ENCODE results near the gene ZNF266.

Gene ZNF266

DNA sequence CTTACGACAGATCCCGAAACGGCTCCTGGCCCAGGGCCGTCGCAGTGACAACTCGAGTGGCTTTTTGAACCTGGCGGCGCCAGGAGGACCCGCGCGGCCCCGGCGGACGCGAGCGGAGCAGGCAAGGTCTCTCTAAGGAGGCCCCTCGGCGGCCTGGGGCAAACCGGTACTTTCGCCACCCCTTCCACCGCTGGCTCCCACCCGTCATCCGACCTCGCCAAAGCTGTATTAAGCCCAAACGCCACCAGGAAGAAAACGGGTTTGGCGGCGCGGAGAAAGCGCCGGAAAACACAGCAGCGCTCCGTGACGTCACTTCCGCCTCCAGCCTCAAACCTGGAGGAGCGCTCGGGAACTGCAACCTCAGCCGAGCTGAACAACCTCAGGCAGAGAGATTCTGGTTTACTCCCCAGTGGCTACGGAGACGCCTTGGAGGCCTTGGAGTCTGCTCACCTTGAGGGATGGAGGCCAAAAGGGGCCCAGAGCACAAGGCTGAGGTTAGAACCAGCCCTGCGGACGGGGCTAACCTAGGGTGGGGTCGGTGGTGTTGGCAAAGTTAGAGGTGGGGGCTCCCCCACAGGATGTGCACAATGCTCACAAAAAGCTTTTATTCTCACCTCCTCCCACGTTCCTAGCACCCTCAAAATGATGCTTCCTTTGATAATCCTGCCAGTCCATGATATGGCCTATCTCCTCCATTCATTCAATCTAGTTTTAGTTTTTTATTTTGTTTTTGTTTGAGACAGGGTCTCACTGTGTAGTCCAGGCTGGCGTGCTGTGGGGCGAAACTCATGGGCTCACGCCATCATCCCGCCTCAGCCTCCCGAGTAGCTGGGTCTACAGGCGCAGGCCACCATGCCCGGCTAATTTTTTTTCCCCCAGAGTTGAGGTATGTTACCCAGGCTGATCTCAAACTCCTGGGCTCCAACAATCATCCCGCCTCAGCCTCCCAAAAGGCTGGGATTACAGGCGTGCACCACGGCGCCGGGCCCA is at the start of gene ZNF266:
ZNF266 (minus strand) TSS at position 295 of the 990 bp plus-strand sequence. CDS start 15,484 bp downstream, outside the sequence.
- DNase-seq = peak; percentile 66

DNA sequence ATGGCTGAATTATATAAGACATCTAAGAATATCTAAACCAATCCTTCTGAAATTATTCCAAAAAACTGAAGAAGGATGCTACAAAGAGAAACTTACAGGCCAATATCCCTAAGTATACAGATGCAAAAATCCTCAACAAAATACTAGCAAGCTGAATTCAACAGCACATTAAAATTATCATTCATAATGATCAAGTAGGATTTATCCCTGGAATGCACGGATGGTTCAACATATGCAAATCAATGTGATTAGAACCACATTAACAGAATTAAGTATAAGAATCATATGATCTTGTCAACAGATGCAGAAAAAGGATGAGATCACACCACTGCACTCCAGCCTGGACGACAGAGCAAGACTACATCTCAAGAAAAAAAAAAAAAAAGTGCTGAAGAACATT is 49.8 kb upstream of the ZNF266 start:
- DNase-seq = no peak

GRCh38 chr19:9474975-9475374 is 39.6 kb upstream of the ZNF266 start:
- DNase-seq = no peak

DNA sequence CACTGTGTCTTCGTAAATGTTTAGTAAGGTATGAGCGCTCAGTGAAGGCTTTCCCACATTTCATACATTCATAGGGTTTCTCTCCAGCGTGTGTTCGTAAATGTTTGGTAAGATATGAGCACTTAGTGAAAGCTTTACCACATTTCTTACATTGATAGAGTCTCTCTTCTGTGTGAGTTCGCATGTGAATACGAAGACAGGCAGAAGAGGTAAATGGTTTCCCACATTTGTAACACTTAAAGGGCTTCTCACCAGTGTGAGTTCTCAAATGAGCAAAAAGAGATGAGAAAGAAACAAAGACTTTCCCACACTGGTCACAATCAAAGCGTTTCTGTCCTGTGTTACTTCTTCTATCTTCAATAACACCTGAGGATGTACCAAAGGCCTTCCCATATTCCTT is 31.8 kb upstream of the ZNF266 start:
- no peak for DNase-seq

- DNase-seq = no peak
Observed at GRCh38 chr19:9461938-9462337, 26.6 kb upstream of the ZNF266 start.

- DNase-seq = no peak
Observed at GRCh38 chr19:9456018-9456689, 20.8 kb upstream of the ZNF266 start.

- DNase-seq = no peak
Observed at GRCh38 chr19:9453953-9454352, 18.6 kb upstream of the ZNF266 start.

DNA sequence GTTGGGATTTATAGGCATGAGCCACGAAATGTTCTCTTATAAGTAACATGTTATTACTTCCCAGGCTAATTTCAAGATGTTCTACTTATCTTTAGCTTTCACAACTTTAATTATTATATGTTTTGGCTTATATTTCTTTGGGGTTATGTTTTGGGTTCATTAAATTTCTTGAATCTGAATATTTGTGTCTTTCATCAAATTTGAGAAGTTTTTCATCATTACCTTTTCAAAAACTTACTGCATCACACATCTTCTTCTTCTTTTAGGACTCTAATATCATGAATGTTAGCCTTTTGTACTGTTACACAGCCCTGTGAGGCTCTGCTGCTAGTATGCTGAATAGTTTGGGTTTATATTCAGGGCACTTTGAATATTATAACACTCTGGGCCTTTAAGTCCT is 9.7 kb upstream of the ZNF266 start:
- DNase-seq = no peak

- no peak for DNase-seq
Observed at GRCh38 chr19:9436358-9436757, 985 bp upstream of the ZNF266 start.

DNA sequence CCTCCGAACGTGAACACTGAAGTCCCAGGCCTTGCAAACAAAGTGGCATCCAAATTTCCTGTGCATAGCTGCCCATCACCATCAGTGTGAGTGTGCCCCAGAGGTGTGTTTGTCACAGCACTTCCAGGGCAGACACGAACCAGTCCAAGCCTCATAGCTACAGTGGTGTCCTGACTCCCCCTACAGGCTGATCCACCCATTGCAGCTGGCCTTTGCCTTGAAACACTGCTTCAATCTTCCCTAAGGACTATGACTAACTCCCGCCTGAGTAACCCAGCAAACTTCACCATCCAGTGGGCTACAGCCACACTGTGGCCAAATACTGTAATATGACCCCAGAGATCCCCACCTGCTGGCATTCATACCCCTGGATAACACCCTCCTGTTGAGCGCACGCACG is 3.9 kb downstream of the ZNF266 start:
- DNase-seq = peak; percentile 18

DNA sequence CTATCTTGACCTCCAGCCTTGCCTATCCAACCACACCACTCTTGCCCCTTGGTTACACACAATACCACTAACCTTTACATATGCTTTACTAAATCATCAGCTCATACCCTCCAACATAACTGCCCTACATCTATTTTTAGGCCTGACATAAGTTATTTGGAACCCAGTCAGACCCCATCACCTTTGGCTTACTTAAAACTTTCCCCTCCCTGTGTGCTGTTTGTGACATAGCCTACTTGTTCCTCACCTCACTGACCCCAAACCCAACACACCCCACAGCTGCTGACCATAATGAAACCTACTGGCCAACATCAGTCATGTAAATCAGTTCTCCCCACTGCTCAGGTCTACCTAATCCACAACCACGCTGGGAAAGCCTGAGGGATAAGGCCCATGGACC is 4.9 kb downstream of the ZNF266 start:
- no peak for DNase-seq

- no peak for DNase-seq
Observed at GRCh38 chr19:9427941-9428340, 7.4 kb downstream of the ZNF266 start.

DNA sequence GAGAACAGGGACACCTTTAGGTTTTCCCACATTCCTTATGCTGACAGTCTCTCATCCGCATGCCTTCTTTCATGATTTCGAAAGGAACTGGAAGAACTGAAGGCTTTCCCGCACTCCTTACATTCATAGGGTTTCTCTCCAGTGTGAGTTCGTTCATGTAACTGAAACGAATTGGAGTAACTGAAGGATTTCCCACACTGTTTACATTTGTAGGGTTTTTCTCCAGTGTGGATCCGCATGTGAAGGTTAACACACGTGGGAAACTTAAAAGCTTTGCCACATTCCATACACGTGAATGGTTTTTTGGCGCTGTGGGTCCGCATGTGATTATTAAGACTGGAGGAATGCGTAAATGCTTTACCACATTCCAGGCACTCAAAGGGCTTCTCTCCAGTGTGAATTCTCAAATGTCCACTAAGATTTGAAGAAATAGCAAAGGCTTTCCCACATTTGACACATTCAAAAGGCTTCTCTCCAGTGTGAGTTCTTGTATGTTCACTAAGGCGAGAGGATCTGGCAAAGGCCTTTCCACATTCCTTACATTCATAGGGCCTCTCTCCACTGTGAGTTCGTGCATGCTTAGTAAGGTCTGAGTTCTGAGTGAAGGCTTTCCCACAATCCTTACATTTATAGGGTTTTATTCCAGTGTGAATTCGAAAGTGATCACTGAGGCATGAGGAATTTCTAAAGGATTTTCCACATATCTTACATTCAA is 22.0 kb downstream of the ZNF266 start:
- no peak for DNase-seq

- DNase-seq = no peak
Observed at GRCh38 chr19:9407827-9408226, 27.5 kb downstream of the ZNF266 start.

DNA sequence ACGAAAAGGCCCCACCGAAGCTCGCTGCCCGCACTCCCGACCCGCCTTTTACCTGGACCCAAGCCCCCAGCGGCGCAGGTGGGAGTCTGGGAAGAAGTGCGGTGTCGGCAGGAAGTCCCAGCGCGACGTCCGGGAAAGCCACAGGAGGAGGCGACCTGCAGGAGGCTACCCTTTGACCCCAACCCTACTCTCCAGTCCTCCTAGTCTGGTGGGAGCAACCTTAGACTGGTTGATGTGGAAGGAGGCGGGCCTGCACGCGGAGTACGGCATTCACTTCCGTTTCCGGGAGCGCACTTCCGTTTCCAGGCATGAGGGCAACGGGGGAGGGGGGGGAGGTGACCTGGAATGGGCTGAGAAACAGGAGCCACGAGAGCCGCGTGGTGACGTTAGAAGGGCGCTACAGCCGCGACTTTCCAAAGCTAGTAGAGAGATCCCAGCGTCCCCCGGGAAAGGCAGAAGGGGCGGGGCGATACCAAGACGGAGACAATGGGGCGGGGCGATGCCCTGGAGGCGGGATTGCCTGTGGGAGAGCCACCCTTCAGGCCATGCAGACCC is 28.5 kb downstream of the ZNF266 start:
- DNase-seq = no peak

DNA sequence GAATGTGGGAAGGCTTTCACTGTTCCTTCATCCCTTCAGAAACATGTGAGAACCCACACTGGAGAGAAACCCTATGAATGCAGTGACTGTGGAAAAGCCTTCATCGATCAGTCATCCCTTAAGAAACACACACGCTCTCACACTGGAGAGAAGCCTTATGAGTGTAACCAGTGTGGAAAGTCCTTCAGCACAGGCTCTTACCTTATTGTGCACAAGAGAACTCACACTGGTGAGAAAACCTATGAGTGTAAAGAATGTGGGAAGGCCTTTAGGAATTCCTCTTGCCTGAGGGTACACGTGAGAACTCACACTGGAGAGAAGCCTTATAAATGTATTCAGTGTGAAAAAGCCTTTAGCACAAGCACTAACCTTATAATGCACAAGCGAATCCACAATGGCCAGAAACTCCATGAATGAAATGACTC is 54.0 kb downstream of the ZNF266 start:
- DNase-seq = no peak

DNA sequence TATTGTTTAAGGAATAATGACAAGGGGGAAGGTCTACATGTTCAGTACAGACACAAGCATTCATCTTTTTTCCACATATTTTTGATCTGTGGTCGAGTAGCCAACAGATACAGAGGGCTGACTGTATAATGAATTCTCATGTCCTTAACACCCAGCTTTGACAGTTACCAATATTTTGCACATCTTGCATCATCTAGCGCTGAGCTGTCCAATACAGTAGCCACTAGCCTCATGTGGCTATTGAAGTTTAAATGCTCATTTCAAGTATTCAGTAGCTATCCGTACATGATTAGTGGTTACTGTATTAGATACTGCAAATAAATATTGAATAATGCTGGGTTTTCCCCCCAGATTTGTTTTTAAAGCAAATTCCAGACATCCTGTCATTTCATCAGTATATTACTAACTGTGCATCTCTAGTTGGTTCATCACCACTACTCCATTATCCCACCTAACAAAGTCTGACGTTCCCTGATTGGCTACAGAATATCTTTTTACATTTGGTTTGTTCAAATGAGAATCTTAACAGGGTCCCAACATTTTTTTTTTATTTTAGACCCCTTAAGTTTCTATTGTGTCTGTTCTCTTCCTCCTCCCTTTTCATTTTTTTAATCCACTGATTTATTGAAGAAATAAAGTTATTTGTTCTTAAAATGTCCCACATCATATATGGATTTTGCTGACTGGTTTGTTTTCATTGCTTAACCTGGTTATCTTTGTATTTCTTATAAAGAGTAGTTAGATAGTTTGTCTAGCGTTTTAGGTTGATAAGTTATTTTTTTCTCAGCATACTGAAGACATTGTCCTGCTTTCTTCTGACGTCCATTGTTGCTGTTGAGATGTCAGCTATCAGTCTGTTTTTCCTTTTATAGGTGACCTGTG is 64.4 kb downstream of the ZNF266 start:
- DNase-seq = no peak

DNA sequence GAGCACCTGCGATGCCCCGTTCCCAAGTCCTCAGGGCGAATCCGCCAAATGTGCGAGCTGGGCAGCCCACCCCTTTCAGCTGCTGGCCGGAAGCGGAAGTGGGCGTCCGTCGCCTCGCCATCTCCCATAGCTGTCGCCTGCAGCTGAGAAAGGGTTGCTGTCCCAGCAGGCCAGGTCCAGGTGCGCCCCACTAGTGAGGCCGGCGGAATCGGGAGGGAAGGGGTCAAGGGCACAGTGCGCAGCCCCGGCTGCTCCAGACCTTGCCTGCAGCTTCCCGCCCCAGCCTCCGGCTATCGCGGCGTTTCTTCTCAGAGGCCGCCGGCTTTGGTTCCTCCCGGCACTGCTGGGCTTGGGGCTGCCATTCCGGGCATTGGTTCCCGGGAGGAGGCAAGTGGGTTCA is 72.5 kb downstream of the ZNF266 start, which contains the start of gene ZNF177:
ZNF177 (plus strand) TSS at position 109 of the 400 bp plus-strand sequence. CDS start 15,299 bp downstream, outside the sequence.
- no peak for DNase-seq

All from NCI-H226 (cell line).